Measurements from ENCODE around the gene RNF7.

Gene RNF7

GRCh38 chr3:141710888-141711616 is 27.0 kb upstream of the RNF7 start:
- no peaks in the 10 kb centered on the region for H3K4me1 ChIP-seq (ENCODE audit: insufficient read depth, low read length, severe bottlenecking)
- no peaks in the 10 kb centered on the region for H3K9me2 ChIP-seq (ENCODE audit: low read depth, low read length)
- H3K79me2 ChIP-seq (ENCODE audit: insufficient read depth, low read length) = no peaks in the 10 kb centered on the region
- no peak overlapping the region for H3K4me2 ChIP-seq (ENCODE audit: low read length)
- no peak overlapping the region for H3K9ac ChIP-seq (ENCODE audit: low read length)
- H3K4me3 ChIP-seq (ENCODE audit: low read depth, low read length, poor library complexity, severe bottlenecking) = no peak overlapping the region
- no peaks in the 10 kb centered on the region for H4K20me1 ChIP-seq (ENCODE audit: insufficient read depth, low read length)
- H3K36me3 ChIP-seq (ENCODE audit: insufficient read depth, low read length) = no peaks in the 10 kb centered on the region
- H3K9me3 ChIP-seq (ENCODE audit: low read length) = peaks cover 6% of the 10 kb centered on the region; the same call in 1 of the 2 replicates
- no peaks in the 10 kb centered on the region for H3F3A ChIP-seq (ENCODE audit: insufficient read depth, low read length)
- H2AFZ ChIP-seq (ENCODE audit: low read length) = no peak overlapping the region
- peaks cover 6% of the 10 kb centered on the region; the same call in 1 of the 2 replicates for H3K27me3 ChIP-seq (ENCODE audit: insufficient read depth, low read length)
- no peak for TF ChIP-seq EZH2 (IDR thresholded peaks at IDR 0.05; ENCODE audit: borderline replicate concordance, low read length)
- TF ChIP-seq CTCF (IDR thresholded peaks at IDR 0.05; ENCODE audit: low read length) = no peak
- H3K27ac ChIP-seq (ENCODE audit: low read depth, low read length, poor library complexity, severe bottlenecking) = no peak overlapping the region

DNA sequence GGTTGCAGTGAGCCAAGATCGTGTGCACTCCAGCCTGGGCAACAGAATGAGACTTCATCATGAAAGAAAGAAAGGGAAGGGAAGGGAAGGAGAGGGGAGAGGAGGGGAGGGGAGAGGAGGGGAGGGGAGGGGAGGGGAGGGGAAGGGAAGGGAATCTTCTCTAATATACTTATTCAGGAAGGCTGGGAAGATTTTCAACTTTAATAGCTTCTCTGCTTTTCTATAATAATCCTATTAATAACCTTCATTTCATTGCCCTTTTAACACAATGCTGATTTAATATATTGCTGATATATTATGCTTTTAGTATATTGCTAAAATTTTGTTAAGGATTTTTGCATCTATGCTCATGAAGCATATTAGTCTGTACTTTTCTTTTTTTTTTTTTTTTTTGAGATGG is 23.4 kb upstream of the RNF7 start:
- Histone ChIP-seq H3K4me2 (ENCODE audit: low read length) (no peak overlapping the region), H3F3A (ENCODE audit: insufficient read depth, low read length) (no peaks in the 10 kb centered on the region), H2AFZ (ENCODE audit: low read length) (no peak overlapping the region), H4K20me1 (ENCODE audit: insufficient read depth, low read length) (no peaks in the 10 kb centered on the region), H3K4me3 (ENCODE audit: low read depth, low read length, poor library complexity, severe bottlenecking) (no peak overlapping the region), H3K27ac (ENCODE audit: low read depth, low read length, poor library complexity, severe bottlenecking) (no peak overlapping the region), H3K9me3 (ENCODE audit: low read length) (peaks cover 14% of the 10 kb centered on the region), H3K79me2 (ENCODE audit: insufficient read depth, low read length) (no peaks in the 10 kb centered on the region), H3K27me3 (ENCODE audit: insufficient read depth, low read length) (no peaks in the 10 kb centered on the region), H3K9ac (ENCODE audit: low read length) (no peak overlapping the region), H3K36me3 (ENCODE audit: insufficient read depth, low read length) (no peaks in the 10 kb centered on the region), H3K9me2 (ENCODE audit: low read depth, low read length) (no peaks in the 10 kb centered on the region), H3K4me1 (ENCODE audit: insufficient read depth, low read length, severe bottlenecking) (no peaks in the 10 kb centered on the region)
- TF ChIP-seq EZH2 (IDR thresholded peaks at IDR 0.05; ENCODE audit: borderline replicate concordance, low read length) = no peak
- TF ChIP-seq CTCF (IDR thresholded peaks at IDR 0.05; ENCODE audit: low read length) = no peak

DNA sequence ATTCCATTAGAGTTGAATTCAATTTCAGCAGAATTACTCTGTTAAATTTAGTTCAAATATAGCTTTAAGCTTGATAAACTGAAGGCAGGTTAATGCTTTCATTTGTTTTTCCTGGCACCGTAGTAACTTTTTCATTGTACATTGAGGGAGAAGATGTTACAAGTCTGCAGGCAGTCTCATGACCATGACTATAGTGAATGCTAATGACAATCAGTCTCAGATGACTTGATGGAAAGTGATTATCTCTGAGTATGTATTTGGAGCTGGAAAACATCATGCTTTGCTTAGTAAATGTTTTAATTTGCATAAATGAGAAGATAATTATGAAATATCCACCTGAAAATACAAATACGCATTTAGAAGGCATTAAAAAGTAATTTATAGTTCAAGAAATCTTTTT is 16.0 kb upstream of the RNF7 start:
- no peak overlapping the region for H3K9ac ChIP-seq (ENCODE audit: low read length)
- no peaks in the 10 kb centered on the region for H3K27me3 ChIP-seq (ENCODE audit: insufficient read depth, low read length)
- H3F3A ChIP-seq (ENCODE audit: insufficient read depth, low read length) = no peaks in the 10 kb centered on the region
- TF ChIP-seq EZH2 (IDR thresholded peaks at IDR 0.05; ENCODE audit: borderline replicate concordance, low read length) (no peak), CTCF (IDR thresholded peaks at IDR 0.05; ENCODE audit: low read length) (no peak)
- no peak overlapping the region for H3K4me3 ChIP-seq (ENCODE audit: low read depth, low read length, poor library complexity, severe bottlenecking)
- no peak overlapping the region for H3K4me2 ChIP-seq (ENCODE audit: low read length)
- H3K9me2 ChIP-seq (ENCODE audit: low read depth, low read length) = no peaks in the 10 kb centered on the region
- H3K4me1 ChIP-seq (ENCODE audit: insufficient read depth, low read length, severe bottlenecking) = no peaks in the 10 kb centered on the region
- H4K20me1 ChIP-seq (ENCODE audit: insufficient read depth, low read length) = no peaks in the 10 kb centered on the region
- no peak overlapping the region for H3K27ac ChIP-seq (ENCODE audit: low read depth, low read length, poor library complexity, severe bottlenecking)
- no peak overlapping the region for H2AFZ ChIP-seq (ENCODE audit: low read length)
- H3K79me2 ChIP-seq (ENCODE audit: insufficient read depth, low read length) = no peaks in the 10 kb centered on the region
- H3K36me3 ChIP-seq (ENCODE audit: insufficient read depth, low read length) = no peaks in the 10 kb centered on the region
- 0 out of 2 replicates have a peak, but pooled peaks cover 1% of the 10 kb centered on the region for H3K9me3 ChIP-seq (ENCODE audit: low read length)

Data from OCI-LY1 (cell line).